HG03469 (cell line): ENCODE data around the gene NXPE4.

Source experiments
- ATAC-seq: cut with Tn5 transposase; IDR thresholded peaks from one replicate; pipeline ENCODE4 v1.9.1; 2021; ENCODE audit warnings: mild to moderate bottlenecking, moderate library complexity, moderate number of reproducible peaks; ENCODE audit not compliant: unreplicated experiment

The NXPE4 gene

GRCh38 chr11:114563077-114563476 is 32.5 kb downstream of the NXPE4 start:
- ATAC-seq: no peak

GRCh38 chr11:114562166-114562916 is 33.2 kb downstream of the NXPE4 start:
- no peak for ATAC-seq

- ATAC-seq: no peak
These were observed 35.9 kb downstream of the NXPE4 start, which contains the start of gene NXPE1 for GRCh38 chr11:114559425-114560310. NXPE1 (minus strand) TSS chr11:114559881; CDS start chr11:114551201, 8,680 bp downstream.

GRCh38 chr11:114556135-114556534 is 39.5 kb downstream of the NXPE4 start:
- ATAC-seq: no peak

- no peak for ATAC-seq
These were observed 41.9 kb downstream of the NXPE4 start for GRCh38 chr11:114553642-114554041.

GRCh38 chr11:114551060-114551459 is 44.5 kb downstream of the NXPE4 start:
- ATAC-seq: no peak

- no peak for ATAC-seq
These were observed 69.9 kb downstream of the NXPE4 start for GRCh38 chr11:114525682-114526081.

GRCh38 chr11:114524122-114524521 is 71.5 kb downstream of the NXPE4 start:
- no peak for ATAC-seq

GRCh38 chr11:114522818-114523217 is 72.8 kb downstream of the NXPE4 start:
- no peak for ATAC-seq
